Measurements from ENCODE around the gene FLG.
"Not testable (repeated sequence)": the region's sequence is repeated elsewhere in the genome, so short reads cannot be mapped to it uniquely, and the experiment has no call there.

The FLG gene

DNA sequence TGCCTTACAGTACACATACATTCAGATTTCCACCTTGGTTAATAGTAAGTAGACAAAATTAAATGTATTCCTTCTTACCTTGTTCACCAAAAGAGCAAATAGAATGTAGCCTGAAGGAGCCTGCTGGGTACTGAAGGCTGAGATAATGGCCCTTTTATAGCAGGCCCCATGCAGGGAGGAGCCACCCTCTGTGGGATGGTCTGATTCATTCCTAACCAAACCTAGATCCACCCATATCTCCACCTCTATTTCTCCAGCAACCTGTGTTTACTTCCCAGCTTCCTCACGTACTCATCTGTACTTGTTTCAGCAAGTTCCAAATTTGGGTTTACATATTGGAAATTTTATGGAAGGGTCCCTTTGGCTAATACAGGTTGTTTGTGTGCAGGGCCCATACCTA is at the start of gene FLG:
FLG (minus strand) TSS at position 129 of the 400 bp plus-strand sequence. CDS start 9,783 bp downstream, outside the sequence.
- no peak for DNase-seq (ENCODE audit: low read depth in 2 of 2)

DNA sequence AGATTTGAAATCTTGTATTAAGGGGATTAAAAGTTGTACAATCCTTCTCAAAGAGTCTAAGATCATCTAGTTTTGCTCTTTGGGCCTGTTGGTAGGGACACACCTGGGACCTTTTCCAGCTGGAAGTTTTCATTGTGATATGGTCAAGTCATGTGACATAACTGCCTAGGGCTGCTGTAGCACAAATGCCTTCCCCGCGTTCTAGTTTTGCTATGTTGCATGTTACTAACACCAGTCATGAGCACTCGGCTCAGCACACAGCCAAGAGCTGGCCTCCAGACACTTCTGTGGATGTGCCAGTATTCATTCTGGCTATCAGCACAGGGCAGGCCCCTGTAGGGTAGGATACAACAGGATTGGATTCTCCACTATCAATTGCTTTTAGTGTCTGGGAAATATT is 49.4 kb upstream of the FLG start:
- DNase-seq (ENCODE audit: low read depth in 2 of 2): no peak

DNA sequence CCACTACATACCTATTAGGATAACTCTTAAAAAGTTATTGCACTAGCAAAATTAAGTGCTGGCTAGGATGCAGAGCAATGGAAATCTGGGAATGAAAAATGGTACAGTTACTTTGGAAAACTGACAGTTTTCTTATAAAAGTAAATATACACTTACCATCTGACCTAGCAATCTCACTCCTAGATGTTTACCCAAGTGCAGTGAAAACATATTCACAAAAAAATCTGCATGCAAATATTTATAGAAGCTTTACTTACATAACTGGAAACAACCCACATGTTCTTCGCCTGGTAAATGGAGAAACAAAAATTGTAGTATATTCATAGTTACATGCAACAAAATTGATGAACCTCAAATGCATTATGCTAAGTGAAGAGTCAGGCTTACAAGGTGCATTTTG is 47.6 kb upstream of the FLG start:
- DNase-seq (ENCODE audit: low read depth in 2 of 2): no peak

- no peak for DNase-seq (ENCODE audit: low read depth in 2 of 2)
Measured at GRCh38 chr1:152367436-152367835, 42.4 kb upstream of the FLG start.

DNA sequence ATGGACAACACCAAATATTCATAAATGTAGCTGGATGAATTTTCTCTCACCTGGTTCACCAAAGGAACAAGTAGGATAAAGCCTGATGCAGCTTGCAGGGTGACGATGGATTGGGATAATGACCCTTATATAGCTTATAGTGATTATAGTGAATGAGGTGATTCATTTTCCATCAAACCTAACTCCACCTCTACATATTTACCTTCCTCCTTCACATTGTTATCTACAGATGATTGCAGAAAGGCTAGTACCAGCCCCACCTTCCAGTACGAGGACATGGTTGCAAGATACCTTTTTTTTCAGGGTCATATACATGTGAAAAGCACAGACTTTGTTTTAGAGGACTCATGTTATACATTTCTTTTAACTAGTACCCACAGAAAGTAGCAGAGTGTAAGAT is 34.9 kb upstream of the FLG start, which contains the start of gene FLG2:
FLG2 (minus strand) TSS at position 101 of the 400 bp plus-strand sequence. CDS start 1,122 bp downstream, outside the sequence.
- no peak for DNase-seq (ENCODE audit: low read depth in 2 of 2)

DNA sequence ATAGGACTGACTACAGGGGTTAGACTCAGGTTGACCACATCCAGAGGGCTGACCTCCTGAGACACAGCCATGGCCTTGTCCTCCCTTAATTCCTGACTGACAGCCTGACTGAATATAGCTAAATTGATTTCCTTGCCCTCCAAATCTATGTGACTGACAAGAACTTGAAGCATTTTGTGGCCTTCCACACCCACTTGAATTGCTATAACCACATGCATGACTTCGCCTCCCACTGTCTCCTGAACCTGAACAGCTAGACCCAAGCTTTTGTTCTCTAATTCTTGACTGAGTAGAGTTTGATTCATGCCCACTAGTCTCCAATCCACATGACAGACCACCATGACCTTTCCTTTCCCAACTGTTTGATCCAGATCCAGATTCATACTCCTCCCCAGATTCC is 31.7 kb upstream of the FLG start:
- no peak for DNase-seq (ENCODE audit: low read depth in 2 of 2)

- no peak for DNase-seq (ENCODE audit: low read depth in 2 of 2)
Measured at GRCh38 chr1:152349611-152350010, 24.6 kb upstream of the FLG start.

DNA sequence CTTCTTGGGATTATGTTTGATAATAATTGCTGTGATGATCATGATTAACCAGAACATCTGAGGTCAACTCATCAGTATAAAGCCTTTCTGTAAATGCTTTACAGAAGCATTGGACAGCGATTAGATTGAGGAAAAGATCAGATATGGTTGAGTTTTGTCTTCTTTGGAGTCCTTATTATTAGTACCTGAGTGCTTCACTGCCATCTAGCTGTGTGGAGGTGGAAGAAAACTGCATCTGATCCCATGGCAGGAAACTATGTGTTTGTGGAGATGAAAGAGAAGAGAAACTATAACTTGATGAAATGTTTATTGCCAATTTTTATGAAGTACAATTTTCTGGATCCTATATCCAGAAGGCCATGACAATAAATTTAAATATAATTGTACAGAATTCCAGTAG is 23.4 kb upstream of the FLG start:
- DNase-seq (ENCODE audit: low read depth in 2 of 2): no peak

- DNase-seq (ENCODE audit: low read depth in 2 of 2): peak in 1 of 2 donors; percentile 8
Measured at GRCh38 chr1:152347116-152347728, 22.2 kb upstream of the FLG start.

DNA sequence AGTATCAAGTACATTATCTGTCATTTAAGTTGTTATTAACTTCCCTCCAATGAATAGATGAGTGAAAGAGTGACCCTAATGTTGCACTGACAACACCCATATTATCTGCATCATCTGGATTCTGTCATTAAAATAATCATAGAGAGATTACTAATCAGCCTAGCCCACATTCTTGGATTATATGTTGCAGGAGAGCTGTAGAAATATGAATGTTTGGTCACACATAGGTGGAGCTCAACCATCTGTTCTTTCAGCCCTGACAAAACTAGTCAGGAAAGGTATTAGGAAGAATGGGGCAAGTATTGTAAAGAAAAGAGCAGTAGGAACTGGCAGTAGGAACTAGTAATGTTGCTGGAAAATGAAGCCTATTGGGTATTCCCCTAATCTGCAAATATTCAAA is 19.4 kb upstream of the FLG start:
- no peak for DNase-seq (ENCODE audit: low read depth in 2 of 2)

DNA sequence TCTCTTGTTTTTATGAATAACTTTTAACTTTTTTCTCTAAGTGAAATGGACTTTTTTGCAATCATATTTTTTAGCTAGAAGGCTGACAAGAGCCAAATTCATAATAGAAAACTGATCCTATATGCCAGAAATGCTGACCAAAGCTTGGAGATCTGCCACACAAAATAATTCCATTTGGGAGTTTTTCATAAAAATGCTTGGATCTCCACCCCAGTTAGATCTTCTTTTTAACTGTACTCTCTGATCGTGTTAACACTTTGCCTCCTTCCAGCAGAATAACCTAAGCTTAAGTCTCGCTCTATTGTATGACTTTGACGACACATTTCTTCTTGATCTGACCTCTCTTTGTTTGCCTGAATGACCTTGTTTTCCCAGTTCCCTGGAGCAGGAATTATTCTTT is 18.0 kb upstream of the FLG start:
- DNase-seq (ENCODE audit: low read depth in 2 of 2): no peak

DNA sequence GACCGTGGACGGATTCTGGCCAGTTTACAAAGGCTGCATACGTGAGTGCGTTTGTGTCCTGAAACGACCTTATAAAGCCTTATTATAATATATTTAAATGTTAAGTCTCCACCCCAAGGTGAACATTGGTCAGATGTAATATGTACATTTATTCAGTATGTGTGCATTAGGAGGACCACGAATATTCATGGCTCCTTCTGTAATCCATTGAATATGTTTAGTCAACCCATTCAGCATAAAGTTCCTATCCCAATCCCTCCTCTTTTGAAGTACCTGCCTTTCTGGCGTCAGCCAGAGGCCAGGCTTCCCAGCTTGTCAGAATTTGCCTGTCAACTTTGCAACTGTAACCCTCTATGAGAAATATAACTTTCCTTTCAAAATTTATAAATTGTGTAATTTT is 10.4 kb upstream of the FLG start:
- no peak for DNase-seq (ENCODE audit: low read depth in 2 of 2)

DNA sequence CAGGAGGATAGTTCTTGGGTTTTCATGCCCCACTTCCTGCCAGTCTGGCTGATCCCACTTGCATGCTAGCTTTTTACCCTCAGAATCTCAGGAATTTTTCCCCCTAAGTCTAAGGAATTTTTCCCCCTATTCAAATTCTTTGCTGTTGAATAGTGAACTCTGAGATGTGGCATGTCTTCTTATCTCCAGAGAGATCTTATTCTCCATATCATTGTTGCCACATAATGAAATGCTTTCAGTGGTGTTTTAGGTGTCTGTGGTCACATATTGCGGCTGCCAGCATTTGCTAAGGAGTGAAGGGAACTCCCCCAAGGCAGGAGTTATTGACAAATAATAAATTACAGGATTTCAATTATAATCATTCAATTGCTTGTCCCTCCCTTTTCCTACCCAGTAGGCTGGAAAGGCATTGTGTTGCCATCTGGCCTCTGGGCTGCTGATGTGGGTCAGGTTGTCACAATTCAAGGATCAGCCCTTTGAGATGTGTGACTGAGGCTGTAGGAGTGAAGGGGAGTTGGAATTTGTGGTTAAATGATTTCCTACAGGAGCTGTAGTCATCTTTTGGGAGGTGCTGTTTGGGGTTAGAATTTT is 3.9 kb upstream of the FLG start:
- DNase-seq (ENCODE audit: low read depth in 2 of 2): no peak

- no peak for DNase-seq (ENCODE audit: low read depth in 2 of 2)
Measured at GRCh38 chr1:152313970-152314369, 11.1 kb downstream of the FLG start.

- no peak for DNase-seq (ENCODE audit: low read depth in 2 of 2)
Measured at GRCh38 chr1:152313319-152313801, 11.7 kb downstream of the FLG start.

DNA sequence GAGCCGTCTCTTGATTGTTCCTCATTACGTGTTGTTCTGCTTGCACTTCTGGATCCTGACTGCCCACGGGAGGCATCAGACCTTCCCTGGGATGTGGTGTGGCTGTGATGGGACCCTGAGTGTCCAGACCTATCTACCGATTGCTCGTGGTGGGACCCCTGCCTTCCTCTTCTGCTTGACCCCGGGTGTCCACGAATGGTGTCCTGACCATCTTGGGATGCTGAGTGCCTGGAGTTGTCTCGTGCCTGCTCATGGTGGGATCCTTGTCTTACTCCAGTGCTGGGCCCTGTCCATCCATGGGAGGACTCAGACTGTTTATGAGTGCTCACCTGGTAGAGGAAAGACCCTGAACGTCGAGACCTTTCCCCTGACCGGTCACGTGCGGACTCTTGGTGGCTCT is 12.9 kb downstream of the FLG start:
- not testable (repeated sequence) for DNase-seq (ENCODE audit: low read depth in 2 of 2)

- DNase-seq (ENCODE audit: low read depth in 2 of 2): no peak
Measured at GRCh38 chr1:152309955-152310354, 15.1 kb downstream of the FLG start.

- DNase-seq (ENCODE audit: low read depth in 2 of 2): not testable (repeated sequence)
Measured at GRCh38 chr1:152309320-152309901, 15.6 kb downstream of the FLG start.

GRCh38 chr1:152308758-152309157 is 16.3 kb downstream of the FLG start:
- DNase-seq (ENCODE audit: low read depth in 2 of 2): not testable (repeated sequence)

DNA sequence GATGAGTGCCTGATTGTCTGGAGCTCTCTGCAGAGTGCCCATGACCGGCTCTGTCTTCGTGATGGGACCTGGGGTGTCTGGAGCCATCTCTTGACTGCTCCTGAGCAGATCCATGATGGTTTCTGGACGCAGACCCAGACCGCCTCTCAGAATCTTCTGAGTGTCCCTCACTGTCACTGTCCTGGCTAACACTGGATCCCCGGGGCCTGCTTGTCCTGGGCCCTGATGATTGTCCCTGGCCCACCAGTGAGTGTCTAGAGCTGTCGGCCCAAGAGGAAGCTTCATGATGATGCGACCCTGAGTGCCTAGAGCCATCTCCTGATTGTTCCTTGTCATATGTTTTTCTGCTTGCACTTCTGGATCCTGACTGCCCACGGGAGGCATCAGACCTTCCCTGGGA is 17.1 kb downstream of the FLG start:
- not testable (repeated sequence) for DNase-seq (ENCODE audit: low read depth in 2 of 2)

GRCh38 chr1:152306123-152306522 is 18.9 kb downstream of the FLG start:
- DNase-seq (ENCODE audit: low read depth in 2 of 2): not testable (repeated sequence)

- not testable (repeated sequence) for DNase-seq (ENCODE audit: low read depth in 2 of 2)
Measured at GRCh38 chr1:152304773-152305172, 20.3 kb downstream of the FLG start.

All from stimulated activated CD8-positive, alpha-beta memory T cell treated with anti-CD3 and anti-CD28 coated beads, Interleukin-7, amount 100 ng/mL, for 4 hours (primary cell).